Kidney (tissue), 14 donors: ENCODE data around the gene RBM19. TPM values are rescaled to one million over a fixed set of nuclear protein-coding genes. Genes with fewer than 3 reads are reported as not detected.

Experiments used
- DNase-seq, 5 donors: peaks; one replicate each; pipeline ENCODE4 v3.0.0-alpha.2; 2013 to 2020
- FAIRE-seq: peaks from 2 replicates; lab custom pipeline; 2012; peaks lifted over from hg19 to GRCh38; lab: Jason Lieb, UNC
- H3K27ac ChIP-seq, 2 donors: one replicate each; pipeline ENCODE4 v1.7.0; 2013; ENCODE audit warnings: low read depth in 2 of 2, low read length in 2 of 2, inconsistent platforms in 1 of 2
- H3K27me3 ChIP-seq: one replicate; pipeline ENCODE4 v1.7.1; 2013; ENCODE audit warnings: low read length, inconsistent platforms; ENCODE audit not compliant: control insufficient read depth, insufficient read depth
- H3K36me3 ChIP-seq, 3 donors: one replicate each; pipeline versions ENCODE4 v1.7.0 to v1.7.1; 2013; ENCODE audit warnings: low read length in 3 of 3, control low read depth in 1 of 3, inconsistent platforms in 1 of 3; ENCODE audit not compliant: insufficient read depth in 3 of 3, control insufficient read depth in 2 of 3
- H3K4me1 ChIP-seq, 3 donors: one replicate each; pipeline versions ENCODE4 v1.7.0 to v1.7.1; 2013; ENCODE audit warnings: low read length in 3 of 3, inconsistent platforms in 1 of 3, low read depth in 1 of 3; ENCODE audit not compliant: control insufficient read depth in 2 of 3, insufficient read depth in 2 of 3
- H3K4me3 ChIP-seq, 3 donors: one replicate each; pipeline versions ENCODE4 v1.7.0 to v1.8.1; 2013; ENCODE audit warnings: low read length in 3 of 3, control low read depth in 1 of 3, inconsistent platforms in 1 of 3
- H3K9ac ChIP-seq, 3 donors: one replicate each; pipeline versions ENCODE4 v1.7.0 to v1.7.1; 2013; ENCODE audit warnings: low read length in 3 of 3, control low read depth in 1 of 3, inconsistent platforms in 1 of 3
- H3K9me3 ChIP-seq, 3 donors: one replicate each; pipeline versions ENCODE4 v1.7.0 to v1.7.1; 2013; ENCODE audit warnings: low read length in 3 of 3, control low read depth in 1 of 3, inconsistent platforms in 1 of 3; ENCODE audit not compliant: control insufficient read depth in 2 of 3, insufficient read depth in 1 of 3
- intact Hi-C: fragments of 100-400 bp; cut with DNase I; formaldehyde crosslinking; loops from one replicate; pipeline ENCODE4 v1.11.1; 2022
- polyA plus RNA-seq: library from polyadenylated mRNA; stranded (reverse); fragments of 350-450 nt; fragmentation: Illumina TruSeq; extraction: RNeasy Lipid Tissue Mini Kit (QIAGEN cat#74804); gene quantifications from one replicate; pipeline ENCODE4 v1.2.3, GENCODE V29; 2014; ENCODE audit warnings: low read depth, low replicate concordance; ENCODE audit not compliant: insufficient read depth
- total RNA-seq: library from RNA; stranded (reverse); fragmentation: NEBNext Ultra II Directional; extraction: Animal tissue kit (Norgen Biotek cat#: 25700); gene quantifications from one replicate; pipeline ENCODE4 v1.2.1, GENCODE V29; 2021
- TF ChIP-seq, protein P1 (sequence below): IDR thresholded peaks from 3 replicates; pipeline ENCODE4 v1.5.1; 2012; ENCODE audit warnings: mild to moderate bottlenecking, moderate library complexity, borderline replicate concordance; ENCODE audit not compliant: insufficient read depth; ENCODE audit errors: extremely low read depth
- donor health status: control.
- donor health status: control.
- donor health status: control.
- donor health status: control.
- donor health status: control.
- donor health status: DM: yes; HTN: yes; CAD: no.
- donor health status: Normal renal cell carcinoma (clear cell type).

The RBM19 gene
- total and polyA plus RNA-seq, 2 donors from 2014 or later, result 12.3 to 34.7 TPM

DNA sequence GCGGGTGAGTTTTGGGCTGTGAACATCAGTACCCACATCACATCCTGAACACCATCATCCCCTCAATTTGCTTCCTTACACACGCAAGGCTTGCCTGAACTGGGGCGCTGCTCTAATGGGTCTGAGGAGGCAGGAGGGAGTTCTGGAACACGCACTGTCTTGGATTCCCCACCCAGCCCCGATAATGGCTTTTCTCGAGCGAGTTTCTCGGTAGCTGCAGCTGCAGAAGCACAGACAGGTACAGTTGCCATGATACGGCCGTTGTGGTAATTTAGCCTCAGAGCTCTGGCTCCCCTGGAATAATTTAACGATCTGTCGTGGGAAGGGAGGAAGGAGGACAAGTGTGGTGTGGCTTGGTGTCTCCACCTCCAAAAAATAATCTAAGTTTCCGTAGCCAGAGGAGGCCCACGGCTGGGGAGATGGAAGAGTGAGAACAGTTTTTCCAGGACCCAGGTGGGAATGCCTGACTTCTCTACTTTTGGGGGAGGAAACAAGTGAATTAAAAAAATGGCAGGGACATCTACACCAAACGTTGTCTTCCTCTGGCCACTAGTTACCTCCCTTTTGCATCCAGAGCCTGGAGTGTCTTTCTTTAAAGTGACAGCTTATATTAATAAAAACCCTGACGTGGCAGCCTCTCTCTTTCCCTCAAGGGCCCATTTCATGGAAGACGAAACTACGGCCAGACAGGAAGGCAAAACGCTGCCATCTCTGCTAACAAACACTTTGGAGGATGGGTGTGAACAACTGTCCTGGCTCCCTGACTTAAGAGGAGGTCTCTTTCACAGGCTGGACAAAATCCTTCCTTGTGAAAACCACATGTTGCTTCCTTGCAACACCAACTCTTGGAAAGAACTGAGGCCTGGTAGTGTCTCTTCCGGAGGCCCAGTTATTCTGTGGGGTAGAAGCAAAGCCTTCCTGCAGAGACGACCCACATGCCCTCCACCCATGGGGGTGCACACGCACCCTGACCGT is 84.8 kb downstream of the RBM19 start:
- Histone ChIP-seq H3K4me1 (no peaks in the 10 kb centered on the region), H3K36me3 (no peaks in the 10 kb centered on the region), H3K27me3 (no peaks in the 10 kb centered on the region), H3K4me3 (no peak overlapping the region), H3K9me3 (no peaks in the 10 kb centered on the region), H3K9ac (no peak overlapping the region), H3K27ac (no peak overlapping the region)
- TF ChIP-seq, protein P1, sequence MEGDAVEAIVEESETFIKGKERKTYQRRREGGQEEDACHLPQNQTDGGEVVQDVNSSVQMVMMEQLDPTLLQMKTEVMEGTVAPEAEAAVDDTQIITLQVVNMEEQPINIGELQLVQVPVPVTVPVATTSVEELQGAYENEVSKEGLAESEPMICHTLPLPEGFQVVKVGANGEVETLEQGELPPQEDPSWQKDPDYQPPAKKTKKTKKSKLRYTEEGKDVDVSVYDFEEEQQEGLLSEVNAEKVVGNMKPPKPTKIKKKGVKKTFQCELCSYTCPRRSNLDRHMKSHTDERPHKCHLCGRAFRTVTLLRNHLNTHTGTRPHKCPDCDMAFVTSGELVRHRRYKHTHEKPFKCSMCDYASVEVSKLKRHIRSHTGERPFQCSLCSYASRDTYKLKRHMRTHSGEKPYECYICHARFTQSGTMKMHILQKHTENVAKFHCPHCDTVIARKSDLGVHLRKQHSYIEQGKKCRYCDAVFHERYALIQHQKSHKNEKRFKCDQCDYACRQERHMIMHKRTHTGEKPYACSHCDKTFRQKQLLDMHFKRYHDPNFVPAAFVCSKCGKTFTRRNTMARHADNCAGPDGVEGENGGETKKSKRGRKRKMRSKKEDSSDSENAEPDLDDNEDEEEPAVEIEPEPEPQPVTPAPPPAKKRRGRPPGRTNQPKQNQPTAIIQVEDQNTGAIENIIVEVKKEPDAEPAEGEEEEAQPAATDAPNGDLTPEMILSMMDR, result no peak
- peak in 3 of 5 donors; percentile 35 to 42 (median 36) for DNase-seq
- no peak for FAIRE-seq
- intact Hi-C loops, result no loop called here

GRCh38 chr12:113880326-113880725 is 85.8 kb downstream of the RBM19 start:
- H3K4me1 ChIP-seq, result no peaks in the 10 kb centered on the region
- no peaks in the 10 kb centered on the region for H3K27me3 ChIP-seq
- no peak for FAIRE-seq
- intact Hi-C loops, result no loop called here
- DNase-seq, result peak in 4 of 5 donors; percentile 47 to 57 (median 54)
- H3K36me3 ChIP-seq, result no peaks in the 10 kb centered on the region
- no peak overlapping the region for H3K27ac ChIP-seq
- H3K9me3 ChIP-seq, result no peaks in the 10 kb centered on the region
- H3K9ac ChIP-seq, result no peak overlapping the region
- TF ChIP-seq, protein P1, result no peak
- H3K4me3 ChIP-seq, result no peak overlapping the region

- TF ChIP-seq, protein P1, result no peak
- H3K9ac ChIP-seq, result no peak overlapping the region
- no peaks in the 10 kb centered on the region for H3K27me3 ChIP-seq
- no peaks in the 10 kb centered on the region for H3K9me3 ChIP-seq
- H3K27ac ChIP-seq, result no peak overlapping the region
- no peak overlapping the region for H3K4me3 ChIP-seq
- FAIRE-seq (no peak), DNase-seq (no peak)
- H3K36me3 ChIP-seq, result no peaks in the 10 kb centered on the region
- intact Hi-C loops, result no loop called here
- no peaks in the 10 kb centered on the region for H3K4me1 ChIP-seq
Observed at GRCh38 chr12:113879658-113880057, 86.5 kb downstream of the RBM19 start.
